Endothelial cell of umbilical vein (primary cell): ENCODE data around the gene AP2B1. TPM values are rescaled to one million over a fixed set of nuclear protein-coding genes. Genes with fewer than 3 reads are reported as not detected.

Experiments used
- BruUV-seq: library from RNA; stranded (reverse); fragments of 400-500 nt; replicated peaks from 2 replicates; lab custom pipeline; 2021; lab: Mats Ljungman, UMichigan
- CTCF ChIA-PET: fragments of 300-600, 350-600 bp; sonication (Branson Sonifier 250); formaldehyde crosslinking; loops from one replicate; lab custom pipeline; 2021; ENCODE audit warnings: antibody characterized with exemption, inconsistent platforms; lab: Charles Lee
- POLR2A ChIA-PET: fragments of 300-600, 350-600 bp; sonication (Branson Sonifier 250); formaldehyde crosslinking; loops from one replicate; lab custom pipeline; 2021; ENCODE audit warnings: antibody characterized with exemption, inconsistent platforms; lab: Charles Lee
- DNase-seq: peaks from one replicate; pipeline ENCODE4 v3.0.0-alpha.2; 2011; ENCODE audit warnings: low read depth, low spot score
- FAIRE-seq: peaks from 2 replicates; lab custom pipeline; 2011; peaks lifted over from hg19 to GRCh38; lab: Jason Lieb, UNC
- H2AFZ ChIP-seq: 2 replicates; pipeline ENCODE4 v1.6.0; 2012; ENCODE audit warnings: low read depth, low read length, control low read depth, inconsistent platforms
- H3K27ac ChIP-seq: 2 replicates; pipeline ENCODE4 v1.5.1; 2011; ENCODE audit warnings: low read depth, mild to moderate bottlenecking, control low read depth, low read length, moderate library complexity; ENCODE audit not compliant: insufficient read depth
- H3K27me3 ChIP-seq, 2 experiments: 2 replicates each; pipeline versions ENCODE4 v1.6.0 to v1.6.1; 2011; ENCODE audit warnings: low read length in 2 of 2, mixed read lengths in 1 of 2; ENCODE audit not compliant: control insufficient read depth in 2 of 2, insufficient read depth in 2 of 2
- H3K36me3 ChIP-seq, 2 experiments: 2 replicates in 1 of 2; 3 replicates in 1 of 2; pipeline ENCODE4 v1.5.1; 2011; ENCODE audit warnings: low read length in 2 of 2, mild to moderate bottlenecking in 1 of 2, moderate library complexity in 1 of 2; ENCODE audit not compliant: control insufficient read depth in 2 of 2, insufficient read depth in 2 of 2; ENCODE audit errors: extremely low read depth in 1 of 2
- H3K4me1 ChIP-seq: 3 replicates; pipeline ENCODE4 v1.5.1; 2011; ENCODE audit warnings: mild to moderate bottlenecking, low read length; ENCODE audit not compliant: control insufficient read depth, insufficient read depth; ENCODE audit errors: extremely low read depth
- H3K4me2 ChIP-seq: 2 replicates; pipeline ENCODE4 v1.6.1; 2011; ENCODE audit warnings: low read length, control low read depth, mixed read lengths; ENCODE audit not compliant: insufficient read depth
- H3K4me3 ChIP-seq, 3 experiments: fragments of 200-600 bp in 1 of 3; sonication (generic), shearing (Covaris generic) in 1 of 3; replicated peaks in 1 of 3; 2 replicates each; pipeline ENCODE4 v1.5.1; 2011 to 2016; ENCODE audit warnings: control low read depth in 3 of 3, low read length in 3 of 3, mild to moderate bottlenecking in 2 of 3, inconsistent platforms in 1 of 3, low read depth in 1 of 3, moderate library complexity in 1 of 3; ENCODE audit not compliant: insufficient read depth in 1 of 3
- H3K79me2 ChIP-seq: 2 replicates; pipeline ENCODE4 v1.6.0; 2012; ENCODE audit warnings: low read length, inconsistent platforms; ENCODE audit not compliant: control insufficient read depth, insufficient read depth
- H3K9ac ChIP-seq: replicated peaks from 2 replicates; pipeline ENCODE3; 2011; ENCODE audit warnings: low read length, control low read depth; ENCODE audit not compliant: insufficient read depth; ENCODE audit errors: extremely low read depth
- H3K9me1 ChIP-seq: replicated peaks from 3 replicates; pipeline ENCODE4 v1.6.0; 2011; ENCODE audit warnings: mild to moderate bottlenecking, low read length; ENCODE audit not compliant: control insufficient read depth, insufficient read depth; ENCODE audit errors: extremely low read depth
- H3K9me3 ChIP-seq: replicated peaks from 2 replicates; pipeline ENCODE4 v1.5.1; 2012; ENCODE audit warnings: low read length, inconsistent platforms; ENCODE audit not compliant: control insufficient read depth, insufficient read depth
- H4K20me1 ChIP-seq: replicated peaks from 2 replicates; pipeline ENCODE3; 2011; ENCODE audit warnings: mild to moderate bottlenecking, low read length; ENCODE audit not compliant: control insufficient read depth, insufficient read depth; ENCODE audit errors: extremely low read depth
- EZH2 ChIP-seq: IDR thresholded peaks from 2 replicates; pipeline ENCODE4 v1.6.1; 2012; ENCODE audit warnings: borderline replicate concordance, low read depth, mild to moderate bottlenecking, moderate library complexity, low read length, inconsistent platforms; ENCODE audit not compliant: severe bottlenecking
- FOS ChIP-seq: IDR thresholded peaks from 2 replicates; pipeline ENCODE4 v1.6.1; 2011; ENCODE audit warnings: mild to moderate bottlenecking, low read length, moderate library complexity, borderline replicate concordance; ENCODE audit not compliant: insufficient read depth
- GATA2 ChIP-seq: IDR thresholded peaks from 2 replicates; pipeline ENCODE4 v1.7.0; 2011; ENCODE audit warnings: low read depth, mild to moderate bottlenecking, moderate library complexity, mixed read lengths, low read length; ENCODE audit not compliant: insufficient read length, insufficient read depth
- JUN ChIP-seq: IDR thresholded peaks from 2 replicates; pipeline ENCODE4 v1.6.1; 2011; ENCODE audit warnings: borderline replicate concordance, low read depth; ENCODE audit not compliant: insufficient read length, insufficient read depth
- MYC ChIP-seq: IDR thresholded peaks from one replicate; pipeline ENCODE4 v1.6.1; 2011; ENCODE audit warnings: mild to moderate bottlenecking, low read depth, low read length
- POLR2A ChIP-seq: IDR thresholded peaks from 2 replicates; pipeline ENCODE4 v1.6.1; 2012; ENCODE audit warnings: low read depth, mild to moderate bottlenecking, control low read depth, low read length
- POLR2AphosphoS5 ChIP-seq: IDR thresholded peaks from 2 replicates; pipeline ENCODE4 v1.6.1; 2012; ENCODE audit warnings: low read depth, mild to moderate bottlenecking, control low read depth, low read length, moderate library complexity; ENCODE audit not compliant: insufficient read depth
- dilution Hi-C: fragments of 300-500 bp; cut with MboI; formaldehyde crosslinking; loops from one replicate; pipeline ENCODE4 v1.15.0; 2019; ENCODE audit warnings: low sequenced_read_pairs; ENCODE audit not compliant: extremely low pct_ligation_motif_present
- intact Hi-C: fragments of 100-400 bp; cut with micrococcal nuclease; formaldehyde crosslinking; loops from one replicate; pipeline ENCODE4 v1.10.0; 2022
- polyA plus RNA-seq, 4 experiments: library from polyadenylated mRNA; depleted of rRNA in 3 of 4; stranded (reverse) in 3 of 4; unstranded in 1 of 4; fragments of >200 nt; gene quantifications; 2 replicates each; pipeline versions ENCODE4 v1.2.1 to v1.2.3, GENCODE V29; 2011 to 2012; ENCODE audit warnings: missing spikeins in 1 of 4
- total RNA-seq: library from RNA; stranded (reverse); gene quantifications from 2 replicates; pipeline ENCODE4 v1.2.3, GENCODE V29; 2021
- TF ChIP-seq, protein P1 (sequence below): IDR thresholded peaks from 2 replicates; pipeline ENCODE4 v1.6.1; 2011; ENCODE audit not compliant: insufficient read depth, insufficient read length
- TF ChIP-seq, protein P2 (sequence below), 2 donors: IDR thresholded peaks; 1 replicate in 1 of 2; 2 replicates in 1 of 2; pipeline ENCODE4 v1.5.1; 2011; ENCODE audit warnings: low read length in 2 of 2, mild to moderate bottlenecking in 2 of 2, moderate library complexity in 2 of 2, control low read depth in 1 of 2, inconsistent platforms in 1 of 2, low read depth in 1 of 2; ENCODE audit not compliant: insufficient read depth in 1 of 2; ENCODE audit errors: extremely low read depth in 1 of 2

The AP2B1 gene
- total and polyA plus RNA-seq, 2 donors (not counting 3 experiments of a cell fraction or from before 2014, with no cell fraction given), result 106 to 198 TPM

DNA sequence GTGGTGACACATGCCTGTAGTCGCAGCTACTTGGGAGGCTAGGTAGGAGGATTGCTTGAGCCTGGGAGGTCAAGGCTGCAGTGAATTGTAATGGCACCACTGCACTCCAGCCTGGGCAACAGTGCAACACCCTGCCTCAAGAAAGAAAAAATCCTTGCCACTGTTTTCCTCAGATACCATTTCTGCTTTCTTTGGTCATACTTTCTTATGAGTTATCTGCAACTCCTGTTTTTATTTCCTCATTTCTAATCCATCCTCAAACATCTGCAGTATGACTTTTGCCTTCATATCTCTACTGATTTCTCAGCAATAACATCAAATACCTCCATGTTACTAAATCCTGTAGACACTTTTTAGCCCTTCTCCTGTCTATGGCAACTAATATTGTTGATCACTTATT is 3.1 kb upstream of the AP2B1 start:
- POLR2A ChIA-PET, result no interaction called here
- Histone ChIP-seq H4K20me1 (no peaks in the 10 kb centered on the region), H3K27ac (no peak overlapping the region), H3K79me2 (peaks cover 17% of the 10 kb centered on the region), H3K9me1 (no peaks in the 10 kb centered on the region), H3K27me3 (peaks cover 4 to 6% of the 10 kb centered on the region in 2 experiments), H3K36me3 (no peaks in the 10 kb centered on the region), H3K4me1 (peaks cover 18% of the 10 kb centered on the region), H2AFZ (no peak overlapping the region), H3K4me3 (no peak overlapping the region), H3K4me2 (no peak overlapping the region), H3K9ac (no peak overlapping the region), H3K9me3 (no peaks in the 10 kb centered on the region)
- intact Hi-C loops (no loop called here), dilution Hi-C loops (no loop called here)
- DNase-seq (no peak), FAIRE-seq (no peak)
- CTCF ChIA-PET, result no interaction called here
- BruUV-seq, result no TSS peak
- TF ChIP-seq GATA2 (no peak), EZH2 (no peak), MYC (no peak), JUN (no peak), POLR2AphosphoS5 (no peak), FOS (no peak), POLR2A (no peak)
- TF ChIP-seq, protein P1, sequence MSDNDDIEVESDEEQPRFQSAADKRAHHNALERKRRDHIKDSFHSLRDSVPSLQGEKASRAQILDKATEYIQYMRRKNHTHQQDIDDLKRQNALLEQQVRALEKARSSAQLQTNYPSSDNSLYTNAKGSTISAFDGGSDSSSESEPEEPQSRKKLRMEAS, result no peak
- TF ChIP-seq, protein P2, sequence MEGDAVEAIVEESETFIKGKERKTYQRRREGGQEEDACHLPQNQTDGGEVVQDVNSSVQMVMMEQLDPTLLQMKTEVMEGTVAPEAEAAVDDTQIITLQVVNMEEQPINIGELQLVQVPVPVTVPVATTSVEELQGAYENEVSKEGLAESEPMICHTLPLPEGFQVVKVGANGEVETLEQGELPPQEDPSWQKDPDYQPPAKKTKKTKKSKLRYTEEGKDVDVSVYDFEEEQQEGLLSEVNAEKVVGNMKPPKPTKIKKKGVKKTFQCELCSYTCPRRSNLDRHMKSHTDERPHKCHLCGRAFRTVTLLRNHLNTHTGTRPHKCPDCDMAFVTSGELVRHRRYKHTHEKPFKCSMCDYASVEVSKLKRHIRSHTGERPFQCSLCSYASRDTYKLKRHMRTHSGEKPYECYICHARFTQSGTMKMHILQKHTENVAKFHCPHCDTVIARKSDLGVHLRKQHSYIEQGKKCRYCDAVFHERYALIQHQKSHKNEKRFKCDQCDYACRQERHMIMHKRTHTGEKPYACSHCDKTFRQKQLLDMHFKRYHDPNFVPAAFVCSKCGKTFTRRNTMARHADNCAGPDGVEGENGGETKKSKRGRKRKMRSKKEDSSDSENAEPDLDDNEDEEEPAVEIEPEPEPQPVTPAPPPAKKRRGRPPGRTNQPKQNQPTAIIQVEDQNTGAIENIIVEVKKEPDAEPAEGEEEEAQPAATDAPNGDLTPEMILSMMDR (IDR thresholded peaks at IDR 0.05; ENCODE audit: extremely low read depth in 1 of 2, insufficient read depth in 1 of 2, low read depth in 1 of 2, low read length in 2 of 2), result no peak
